ENCODE results near the gene MAP1LC3B2.

GRCh38 chr12:116600959-116601918 lies 42.1 kb downstream of the MAP1LC3B2 start:
- TF ChIP-seq POLR2AphosphoS5 (IDR thresholded peaks at IDR 0.05; ENCODE audit: low read depth, low read length) (no peak), TAF1 (IDR thresholded peaks at IDR 0.05; ENCODE audit: low read depth, low read length) (no peak), POLR2A (IDR thresholded peaks at IDR 0.05; ENCODE audit: low read depth, low read length) (no peak), PAX5 (IDR thresholded peaks at IDR 0.05; ENCODE audit: insufficient read depth, low read length, severe bottlenecking) (no peak)

All from GM12891 (cell line).